Raji (cell line): ENCODE measurements around the gene PDE6G.
A peak's percentile ranks its signal among the peaks of the same experiment; 100 is the strongest.

Experiments
- POLR2A ChIP-seq: IDR thresholded peaks from 2 replicates; pipeline ENCODE4 v1.6.1; 2011; ENCODE audit warnings: low read depth, low read length, control low read depth; ENCODE audit not compliant: insufficient read depth

The PDE6G gene

DNA sequence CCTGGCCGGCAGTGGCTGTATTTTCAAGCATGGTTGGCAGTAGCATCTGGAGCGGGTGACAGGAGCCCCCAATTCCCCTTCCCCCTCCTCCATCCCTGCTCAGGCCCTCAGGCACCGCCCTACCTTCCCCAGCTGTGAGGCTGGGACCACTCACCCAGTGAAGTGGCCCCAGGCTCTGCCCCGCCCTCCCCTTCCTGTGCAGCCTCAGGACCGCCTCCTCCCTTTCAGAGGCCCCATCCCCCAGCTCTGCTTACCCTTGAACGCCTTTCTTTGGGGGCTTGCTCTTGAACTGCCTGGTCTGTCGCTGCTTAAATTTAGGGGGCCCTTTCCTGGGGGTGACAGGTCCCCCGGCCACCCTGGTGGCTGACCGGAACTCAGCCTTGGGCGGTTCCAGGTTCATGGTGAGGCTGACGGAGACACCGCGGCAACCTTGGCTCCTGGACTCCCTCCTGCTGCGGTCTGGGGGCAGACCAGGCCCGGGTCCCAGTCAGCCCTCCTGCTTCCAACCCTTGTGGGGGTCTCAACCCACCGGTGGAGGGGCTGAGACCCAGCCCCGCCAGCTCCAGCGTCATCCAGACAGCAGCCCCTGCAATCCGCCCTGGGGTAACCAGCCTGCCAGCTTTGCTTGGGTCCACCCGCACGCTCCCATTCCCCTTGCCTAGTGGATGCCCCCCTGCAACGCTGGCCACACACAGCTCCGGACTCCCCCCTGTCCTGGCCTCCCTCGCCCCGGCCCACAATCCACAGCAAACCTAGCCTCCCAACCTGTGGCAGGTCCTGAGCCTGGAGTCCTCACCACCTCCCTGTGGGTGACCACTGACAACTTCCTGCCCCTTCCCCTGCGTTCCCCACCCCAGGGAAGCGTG is 3.2 kb downstream of the PDE6G start:
- TF ChIP-seq POLR2A, result no peak

DNA sequence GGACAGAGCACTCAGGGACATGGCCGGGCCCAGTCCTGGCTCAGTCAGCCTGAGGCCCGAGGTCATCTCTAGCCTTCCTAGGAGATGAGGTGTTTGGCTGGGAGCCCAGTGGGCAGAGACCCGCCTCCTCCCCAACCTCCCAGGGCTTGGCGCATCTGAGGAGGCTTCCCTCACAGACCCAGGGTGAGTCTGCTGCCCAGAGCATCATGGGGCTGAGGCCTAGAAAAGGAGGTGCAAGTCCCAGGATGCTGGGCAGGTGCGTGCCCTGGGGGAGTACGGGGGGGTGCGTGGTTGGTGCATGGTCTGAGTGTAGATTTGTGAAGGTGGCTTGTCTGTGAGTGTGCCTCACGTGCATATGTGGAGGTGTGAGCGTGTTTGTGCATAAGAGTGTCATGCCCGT is 4.7 kb downstream of the PDE6G start:
- no peak for TF ChIP-seq POLR2A

DNA sequence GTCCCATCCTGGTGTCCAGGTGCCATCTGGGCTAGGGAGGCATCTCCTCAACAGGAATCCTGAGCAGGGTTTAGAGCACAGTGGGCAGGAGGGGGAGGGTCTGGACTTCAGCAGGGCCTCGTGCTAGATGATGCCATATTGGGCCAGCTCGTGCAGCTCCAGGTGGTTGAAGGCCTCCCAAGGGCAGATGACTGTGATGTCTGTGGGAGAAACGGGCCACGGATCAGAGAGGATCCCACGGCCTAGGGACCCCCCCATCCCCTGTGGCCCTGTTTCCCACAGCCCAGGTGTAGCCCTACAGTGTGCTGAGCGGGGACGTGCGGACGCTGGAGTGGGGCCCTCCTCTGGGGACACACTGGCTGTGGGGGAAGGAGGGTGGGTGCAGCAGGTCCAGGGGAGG is 5.4 kb downstream of the PDE6G start:
- TF ChIP-seq POLR2A, result no peak

DNA sequence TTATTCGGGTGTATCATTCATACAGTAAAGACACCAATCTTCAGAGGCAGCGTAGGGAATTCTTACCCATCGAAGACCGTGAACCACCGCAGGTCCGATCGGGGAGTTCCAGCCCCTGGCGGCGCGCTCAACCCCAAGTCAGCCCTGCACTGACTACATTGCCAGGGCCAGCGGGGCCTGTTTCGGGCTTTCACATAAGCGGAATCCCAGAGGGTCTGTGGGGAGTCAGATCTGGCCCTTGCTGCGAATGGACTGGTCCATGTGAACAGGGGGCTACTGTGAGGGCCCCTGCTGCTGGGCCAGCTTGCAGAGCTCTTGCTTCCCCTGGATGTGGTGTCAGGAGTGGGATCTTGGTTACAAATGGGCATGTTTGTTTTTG is 7.6 kb downstream of the PDE6G start:
- TF ChIP-seq POLR2A, result no peak

DNA sequence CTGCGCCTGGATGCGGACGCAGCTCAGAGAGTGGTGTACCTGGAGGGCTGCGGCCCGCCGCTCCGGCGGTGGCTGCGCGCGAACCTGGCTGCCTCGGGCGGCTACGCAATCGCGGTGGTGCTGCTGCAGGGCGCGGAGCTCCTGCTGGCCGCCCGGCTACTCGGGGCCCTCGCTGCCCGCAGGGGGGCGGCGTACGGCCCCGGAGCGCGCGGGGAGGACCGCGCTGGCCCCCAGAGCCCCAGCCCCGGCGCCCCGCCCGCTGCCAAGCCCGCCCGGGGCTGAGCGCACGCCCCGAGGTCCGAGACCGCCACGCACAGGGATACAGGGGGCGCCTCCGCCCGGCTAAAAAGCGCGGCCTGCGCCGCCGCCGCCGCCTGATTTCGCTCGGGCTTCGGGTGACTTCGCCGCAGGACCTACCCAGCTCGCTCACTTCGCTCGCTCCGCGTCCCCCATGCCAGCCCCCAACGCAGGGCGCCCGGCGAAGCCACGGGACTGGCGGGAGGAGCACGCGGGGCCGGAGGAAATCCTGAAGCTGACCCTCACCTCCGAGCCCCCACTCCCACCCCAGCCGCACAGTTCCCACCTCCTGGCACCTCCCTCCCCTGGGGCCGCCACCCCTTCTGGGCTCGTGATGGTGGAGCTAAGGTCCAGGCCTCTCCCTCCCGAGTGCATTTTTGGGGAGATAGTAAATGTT is 8.2 kb downstream of the PDE6G start:
- no peak for TF ChIP-seq POLR2A

DNA sequence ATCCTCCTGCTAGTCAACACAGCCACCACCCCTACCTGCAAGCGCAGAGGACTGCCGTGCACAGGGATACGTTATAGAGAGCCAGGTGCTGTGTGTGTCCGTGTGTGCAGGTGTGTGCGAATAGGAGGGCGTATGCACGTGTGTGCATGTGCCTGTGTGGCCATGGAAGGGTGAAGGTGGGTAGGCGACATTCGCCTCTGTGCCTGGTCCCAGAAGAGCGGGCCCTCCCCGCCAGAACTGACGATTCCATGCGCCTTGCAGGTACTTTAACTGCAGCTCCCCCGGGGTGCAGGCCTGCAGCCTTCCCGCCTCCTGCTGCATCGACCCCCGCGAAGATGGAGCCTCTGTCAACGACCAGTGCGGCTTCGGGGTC is 8.7 kb downstream of the PDE6G start:
- no peak for TF ChIP-seq POLR2A

DNA sequence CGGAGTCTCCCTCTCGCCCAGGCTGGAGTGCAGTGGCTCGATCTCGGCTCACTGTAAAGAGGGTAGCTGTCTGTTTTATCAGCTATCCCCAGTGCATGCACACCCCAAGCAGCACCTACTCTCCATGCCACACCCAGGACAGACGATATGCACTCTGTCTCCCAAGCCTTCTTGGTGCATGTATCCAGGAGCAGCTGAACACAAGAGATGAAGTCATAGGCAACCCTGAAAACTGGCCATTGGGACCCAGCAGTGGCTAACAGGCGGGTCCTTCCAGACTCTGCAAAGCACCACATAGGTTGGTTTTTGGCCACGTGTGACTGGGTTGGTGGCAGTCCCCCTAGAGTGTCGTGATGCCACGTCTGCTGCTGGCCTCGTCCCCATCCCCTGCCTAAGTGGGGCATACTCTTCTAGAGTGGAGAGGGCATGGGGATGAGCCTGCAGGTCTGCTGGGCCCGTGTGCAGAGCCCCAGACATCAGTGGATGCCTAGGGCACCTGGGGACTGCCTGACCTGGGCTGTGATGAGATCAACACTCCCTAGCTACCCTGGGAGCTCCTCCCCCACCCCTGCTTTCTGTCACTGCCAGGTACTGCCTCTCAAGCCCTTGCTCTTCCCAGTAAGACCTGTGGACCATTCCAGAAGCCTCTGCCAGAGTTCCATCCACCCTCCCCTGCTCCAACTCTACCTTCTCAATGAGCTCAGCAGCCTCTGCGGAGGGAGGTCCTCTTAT is 9.3 kb downstream of the PDE6G start:
- TF ChIP-seq POLR2A, result no peak

DNA sequence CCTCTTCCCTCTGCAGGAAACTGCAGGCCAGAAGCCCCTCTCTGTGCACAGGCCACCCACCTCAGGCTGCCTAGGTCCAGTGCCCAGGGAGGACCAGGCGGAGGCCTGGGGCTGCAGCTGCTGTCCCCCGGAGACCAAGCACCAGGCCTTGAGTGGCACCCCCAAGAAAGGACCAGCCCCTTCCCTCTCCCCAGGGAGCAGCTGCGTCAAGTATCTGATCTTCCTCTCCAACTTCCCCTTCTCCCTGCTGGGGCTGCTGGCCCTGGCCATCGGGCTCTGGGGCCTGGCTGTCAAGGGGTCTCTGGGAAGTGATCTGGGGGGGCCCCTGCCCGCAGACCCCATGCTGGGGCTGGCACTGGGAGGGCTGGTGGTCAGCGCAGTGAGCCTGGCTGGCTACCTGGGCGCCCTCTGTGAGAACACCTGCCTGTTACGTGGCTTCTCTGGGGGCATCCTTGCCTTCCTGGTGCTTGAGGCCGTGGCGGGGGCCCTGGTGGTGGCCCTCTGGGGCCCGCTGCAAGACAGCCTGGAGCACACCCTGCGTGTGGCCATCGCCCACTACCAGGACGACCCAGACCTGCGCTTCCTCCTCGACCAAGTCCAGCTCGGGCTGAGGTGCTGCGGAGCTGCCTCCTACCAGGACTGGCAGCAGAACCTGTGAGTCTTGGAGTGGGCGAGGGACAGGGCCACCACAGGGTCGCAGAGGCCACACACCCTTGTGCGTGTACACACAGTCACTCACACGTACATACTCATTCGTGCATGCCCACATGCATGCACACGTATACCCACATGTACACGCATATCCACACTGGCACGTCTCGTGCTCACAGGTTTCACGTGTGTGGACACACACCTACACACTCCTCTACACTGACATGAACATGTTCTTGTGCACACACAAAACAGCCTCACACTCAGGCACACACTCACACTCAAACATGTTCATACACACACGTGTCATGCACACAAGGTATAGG is 11.1 kb downstream of the PDE6G start:
- TF ChIP-seq POLR2A, result no peak

DNA sequence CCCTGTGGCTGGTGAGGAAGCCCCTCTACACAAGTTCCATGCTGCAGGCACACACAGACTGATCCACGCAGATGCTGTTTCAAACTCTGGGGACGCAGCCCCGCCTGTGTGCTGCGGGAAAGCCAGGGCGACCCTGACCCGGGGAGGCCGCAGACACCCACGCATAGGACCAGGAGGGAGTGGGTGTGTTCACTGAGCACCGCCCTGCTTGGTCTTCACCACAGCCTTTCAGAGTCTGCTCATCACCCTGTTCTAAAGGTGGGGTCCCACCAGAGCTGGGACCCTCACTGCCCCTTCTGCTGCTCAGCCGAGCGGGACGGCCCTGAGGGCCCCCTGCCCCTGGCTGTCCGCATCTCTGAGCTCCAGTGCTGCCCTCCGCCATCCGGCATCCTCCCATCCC is 11.8 kb downstream of the PDE6G start:
- no peak for TF ChIP-seq POLR2A

DNA sequence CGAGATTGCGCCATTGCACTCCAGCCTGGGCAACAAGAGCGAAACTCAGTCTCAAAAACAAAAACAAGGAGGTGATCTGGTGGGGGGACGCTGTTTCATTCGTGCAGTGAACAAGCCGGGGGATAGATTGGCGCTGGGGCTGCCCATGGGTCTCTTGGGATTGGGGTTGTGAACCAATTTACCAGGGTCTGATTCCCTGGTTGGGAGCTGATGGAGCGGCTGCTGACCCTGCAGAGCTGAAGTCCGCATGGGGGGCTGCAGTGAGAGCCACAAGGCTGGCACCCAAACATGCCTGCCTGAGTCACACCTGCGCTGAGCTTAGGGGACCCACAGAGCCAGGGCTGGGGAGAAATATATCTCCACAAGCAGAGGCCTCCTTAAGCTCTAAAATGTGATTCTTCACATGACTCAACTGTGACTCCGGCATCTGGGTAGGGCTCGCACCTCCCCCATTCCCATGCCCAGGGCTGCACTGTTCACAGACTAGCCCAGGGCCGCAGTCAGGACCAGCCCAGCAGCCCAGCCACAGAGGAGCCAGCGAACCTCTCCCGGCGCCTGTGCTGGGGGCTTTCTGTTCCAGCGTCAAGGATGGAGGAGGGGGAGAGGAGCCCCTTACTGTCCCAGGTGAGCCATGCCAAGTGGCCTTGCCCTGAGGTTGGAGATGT is 14.4 kb downstream of the PDE6G start:
- no peak for TF ChIP-seq POLR2A

DNA sequence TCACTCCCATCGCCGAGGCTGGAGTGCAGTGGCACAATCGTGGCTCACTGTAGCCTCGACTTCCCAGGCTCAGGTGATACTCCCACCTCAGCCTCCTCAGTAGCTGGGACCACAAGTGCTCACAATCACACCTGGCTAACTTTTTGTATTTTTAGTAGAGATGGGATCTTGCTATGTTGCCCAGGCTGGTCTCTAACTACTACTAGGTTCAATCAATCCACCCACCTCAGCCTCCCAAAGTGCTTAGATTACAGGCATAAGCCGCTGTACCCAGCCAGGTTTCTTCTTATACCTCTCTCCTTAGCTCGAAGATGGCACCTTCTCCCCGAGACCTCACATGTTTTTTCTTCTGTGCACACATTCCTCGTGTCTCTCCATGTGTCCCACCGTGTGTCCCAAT is 16.3 kb downstream of the PDE6G start:
- no peak for TF ChIP-seq POLR2A

DNA sequence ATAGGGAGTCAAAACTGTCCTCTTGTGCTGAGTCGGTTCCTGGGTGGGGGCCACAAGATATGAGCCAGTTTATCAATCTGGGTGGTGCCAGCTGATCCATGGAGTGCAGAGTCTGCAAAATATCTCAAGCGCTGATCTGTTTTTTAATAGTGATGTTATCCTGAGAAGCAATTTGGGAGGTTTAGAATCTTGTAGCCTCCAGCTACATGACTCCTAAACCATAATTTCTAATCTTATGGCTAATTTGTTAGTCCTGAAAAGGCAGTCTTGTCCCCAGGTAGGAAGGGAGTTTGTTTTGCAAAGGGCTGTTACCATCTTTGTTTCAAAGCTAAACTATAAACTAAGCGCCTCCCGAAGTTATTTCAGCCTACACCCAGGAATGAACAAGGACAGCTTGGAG is 17.7 kb downstream of the PDE6G start:
- TF ChIP-seq POLR2A, result no peak

DNA sequence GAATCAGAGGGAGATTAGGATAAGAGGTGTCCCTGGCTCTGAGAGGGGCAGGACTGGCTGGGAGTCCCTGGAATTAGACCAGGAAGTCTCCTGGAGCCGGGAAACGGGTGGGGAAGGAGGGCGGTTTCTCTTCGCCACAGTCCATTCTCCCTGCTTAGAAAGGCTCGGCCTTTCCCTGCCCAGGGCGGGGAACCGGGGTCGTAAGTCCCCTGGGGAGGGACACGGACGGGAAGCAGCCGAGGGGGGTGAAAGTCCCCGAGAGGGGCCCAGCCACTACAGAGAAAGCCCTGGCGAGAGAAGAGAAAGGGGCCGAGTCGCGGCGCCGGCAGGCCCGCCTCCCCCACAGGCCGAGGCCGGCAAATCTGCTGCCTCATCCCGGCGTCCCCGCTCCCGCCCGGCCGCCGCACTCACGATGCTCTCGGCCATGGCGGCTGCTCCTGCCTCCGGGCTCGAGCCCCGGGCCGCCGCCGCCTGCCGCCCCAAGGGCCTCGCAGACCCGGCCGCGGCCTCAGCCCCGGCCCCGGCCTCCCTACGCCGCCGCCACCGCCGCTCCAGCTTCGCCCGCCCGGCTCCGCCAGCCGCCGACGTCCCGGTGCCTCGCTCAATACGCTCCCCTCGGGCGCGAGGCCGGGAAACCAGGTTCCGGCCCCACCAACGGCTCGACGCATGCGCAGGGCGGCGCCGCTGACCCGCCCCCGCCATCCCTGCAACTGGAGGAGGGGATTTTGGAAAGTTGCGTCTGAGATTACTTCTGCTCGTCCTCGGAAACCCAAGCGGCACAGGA is 19.6 kb downstream of the PDE6G start, which contains the start of the genes NPLOC4 and TSPAN10:
NPLOC4 (minus strand) TSS at position 608 of the 784 bp plus-strand sequence; CDS start at position 426, 182 bp downstream.
TSPAN10 (plus strand) TSS at position 692 of the 784 bp plus-strand sequence. CDS start 5,217 bp downstream, outside the sequence.
- TF ChIP-seq POLR2A, result peak; percentile 79
